Esophagus squamous epithelium (tissue), 5 donors: ENCODE data around the gene ABCA5. TPM values are rescaled to one million over a fixed set of nuclear protein-coding genes. Genes with fewer than 3 reads are reported as not detected.

ENCODE experiments used
- DNase-seq: peaks from one replicate; lab custom pipeline; 2025; lab: John Stamatoyannopoulos, UW
- H3K27ac ChIP-seq, 4 donors: fragments of 200-600 bp; sonication (generic); one replicate each; pipeline ENCODE4 v1.5.1; 2016 to 2019; ENCODE audit warnings: mild to moderate bottlenecking in 1 of 4
- H3K27me3 ChIP-seq, 4 donors: fragments of 200-600 bp; sonication (generic); 1 replicate in 3 of 4; 2 replicates in 1 of 4; pipeline versions ENCODE4 v1.5.1 to v1.6.0; 2017 to 2021; ENCODE audit warnings: antibody characterized with exemption in 1 of 4
- H3K36me3 ChIP-seq, 3 donors: fragments of 200-600 bp; sonication (generic); one replicate each; pipeline ENCODE4 v1.5.1; 2016 to 2019
- H3K4me1 ChIP-seq, 3 donors: fragments of 200-600 bp; sonication (generic); one replicate each; pipeline ENCODE4 v1.5.1; 2017 to 2019
- H3K4me3 ChIP-seq, 4 donors: fragments of 200-600 bp; sonication (generic); 1 replicate in 3 of 4; 2 replicates in 1 of 4; pipeline ENCODE4 v1.5.1; 2016 to 2019; ENCODE audit warnings: mild to moderate bottlenecking in 2 of 4, moderate library complexity in 1 of 4
- H3K9me3 ChIP-seq, 3 donors: fragments of 200-600 bp; sonication (generic); one replicate each; pipeline ENCODE4 v1.5.1; 2016 to 2019
- CTCF ChIP-seq, 6 experiments: fragments of 450-650 bp in 4 of 6; fragments of 200-600 bp in 2 of 6; sonication (generic) in 2 of 6; IDR thresholded peaks; one replicate each; pipeline ENCODE4 v1.5.1; 2016 to 2019; ENCODE audit warnings: antibody characterized with exemption in 6 of 6, mild to moderate bottlenecking in 4 of 6, moderate library complexity in 4 of 6
- POLR2A ChIP-seq, 4 donors: fragments of 450-650 bp; IDR thresholded peaks; one replicate each; pipeline ENCODE4 v1.6.1; 2017; ENCODE audit warnings: antibody characterized with exemption in 4 of 4, mild to moderate bottlenecking in 4 of 4, moderate library complexity in 3 of 4
- whole genome bisulfite sequencing, 2 donors: methylation state at CpG; one replicate each; pipeline ENCODE4 v1.1.5; 2018; 5-methylcytosine and 5-hydroxymethylcytosine counted together
- intact Hi-C: fragments of 100-400 bp; cut with DNase I; formaldehyde crosslinking; loops from one replicate; pipeline ENCODE4 v1.15.0; 2022
- total RNA-seq, 4 donors: library from RNA; depleted of rRNA; stranded (reverse); fragments of >200 nt; gene quantifications; one replicate each; pipeline ENCODE4 v1.1.0, GENCODE V29; 2016
- donor health status: DM: yes; HTN: yes; CAD: no.

The ABCA5 gene
- total RNA-seq, 4 donors from 2014 or later: 20.0 to 60.7 (median 28.1) TPM

- no peak for TF ChIP-seq POLR2A (IDR thresholded peaks at IDR 0.05)
- no peak for TF ChIP-seq CTCF (IDR thresholded peaks at IDR 0.05)
Observed at GRCh38 chr17:69350911-69351310, 24.0 kb upstream of the ABCA5 start.

GRCh38 chr17:69348429-69348828 lies 21.5 kb upstream of the ABCA5 start:
- intact Hi-C loops: no loop called here
- no peak overlapping the region for H3K4me3 ChIP-seq
- DNase-seq: no peak
- WGBS, 2 donors: 63 to 90% methylated on average over 2 of the region's 2 CpGs
- TF ChIP-seq POLR2A (IDR thresholded peaks at IDR 0.05) (no peak), CTCF (IDR thresholded peaks at IDR 0.05) (no peak)
- no peaks in the 10 kb centered on the region for H3K9me3 ChIP-seq
- H3K4me1 ChIP-seq: no peaks in the 10 kb centered on the region
- no peaks in the 10 kb centered on the region for H3K36me3 ChIP-seq
- no peak overlapping the region for H3K27ac ChIP-seq
- H3K27me3 ChIP-seq: no peaks in the 10 kb centered on the region

More at GRCh38 chr17:69350911-69351310, 24.0 kb upstream of the ABCA5 start:
- Histone ChIP-seq H3K9me3 (no peaks in the 10 kb centered on the region), H3K4me1 (no peaks in the 10 kb centered on the region), H3K4me3 (no peak overlapping the region), H3K27me3 (no peaks in the 10 kb centered on the region), H3K36me3 (no peaks in the 10 kb centered on the region), H3K27ac (no peak overlapping the region)
- WGBS, 2 donors: 44 to 54% methylated on average over 4 of the region's 4 CpGs
- no peak for DNase-seq
- intact Hi-C loops: no loop called here

GRCh38 chr17:69346766-69347165 lies 19.8 kb upstream of the ABCA5 start:
- Histone ChIP-seq H3K27ac (no peak overlapping the region), H3K27me3 (no peaks in the 10 kb centered on the region), H3K4me1 (no peaks in the 10 kb centered on the region), H3K36me3 (no peaks in the 10 kb centered on the region), H3K4me3 (no peak overlapping the region), H3K9me3 (no peaks in the 10 kb centered on the region)
- intact Hi-C loops: no loop called here
- no peak for DNase-seq
- 81 to 82% methylated on average over 7 of the region's 7 CpGs for WGBS, 2 donors
- TF ChIP-seq CTCF (IDR thresholded peaks at IDR 0.05) (no peak), POLR2A (IDR thresholded peaks at IDR 0.05) (no peak)

- Histone ChIP-seq H3K4me1 (no peaks in the 10 kb centered on the region), H3K27ac (no peak overlapping the region), H3K9me3 (no peaks in the 10 kb centered on the region), H3K4me3 (no peak overlapping the region), H3K27me3 (no peaks in the 10 kb centered on the region), H3K36me3 (no peaks in the 10 kb centered on the region)
- no peak for TF ChIP-seq POLR2A (IDR thresholded peaks at IDR 0.05)
- no peak for TF ChIP-seq CTCF (IDR thresholded peaks at IDR 0.05)
- no peak for DNase-seq
- intact Hi-C loops: no loop called here
Observed at GRCh38 chr17:69344939-69345338, 18.0 kb upstream of the ABCA5 start.

- H3K27ac ChIP-seq: no peak overlapping the region
- DNase-seq: no peak
- H3K4me1 ChIP-seq: no peaks in the 10 kb centered on the region
- intact Hi-C loops: no loop called here
- no peaks in the 10 kb centered on the region for H3K36me3 ChIP-seq
- H3K27me3 ChIP-seq: no peaks in the 10 kb centered on the region
- H3K4me3 ChIP-seq: no peak overlapping the region
- 36 to 49% methylated on average over 3 of the region's 3 CpGs for WGBS, 2 donors
- no peak for TF ChIP-seq POLR2A (IDR thresholded peaks at IDR 0.05)
- no peak for TF ChIP-seq CTCF (IDR thresholded peaks at IDR 0.05)
- H3K9me3 ChIP-seq: no peaks in the 10 kb centered on the region
Observed at GRCh38 chr17:69342896-69343644, 16.1 kb upstream of the ABCA5 start.
